H9 (cell line): Measurements from ENCODE around the gene GFI1B. TPM values are rescaled to one million over a fixed set of nuclear protein-coding genes. Genes with fewer than 3 reads are reported as not detected.

Experiments used
- DNase-seq: peaks from one replicate; pipeline ENCODE4 v3.0.0-alpha.2; 2017
- H2AFZ ChIP-seq: one replicate; pipeline ENCODE4 v1.6.1; 2013; ENCODE audit warnings: mild to moderate bottlenecking, low read length, control low read depth, moderate library complexity
- H2AK5ac ChIP-seq: 2 replicates; pipeline ENCODE4 v1.6.1; 2013; ENCODE audit warnings: low read length, control low read depth, mixed read lengths; ENCODE audit not compliant: insufficient read length
- H2BK120ac ChIP-seq: one replicate; pipeline ENCODE4 v1.6.1; 2013; ENCODE audit warnings: low read depth, mild to moderate bottlenecking, low read length, control low read depth, inconsistent platforms; ENCODE audit not compliant: poor library complexity, severe bottlenecking
- H2BK12ac ChIP-seq: 2 replicates; pipeline ENCODE4 v1.6.1; 2013; ENCODE audit warnings: low read length, control low read depth, mixed read lengths, low read depth; ENCODE audit not compliant: insufficient read length
- H2BK15ac ChIP-seq: 2 replicates; pipeline ENCODE4 v1.6.1; 2013; ENCODE audit warnings: low read depth, low read length, control low read depth
- H2BK20ac ChIP-seq: one replicate; pipeline ENCODE4 v1.6.1; 2013; ENCODE audit warnings: low read depth, mild to moderate bottlenecking, low read length, control low read depth, inconsistent platforms; ENCODE audit not compliant: poor library complexity, severe bottlenecking
- H2BK5ac ChIP-seq: 2 replicates; pipeline ENCODE4 v1.6.1; 2013; ENCODE audit warnings: low read length, control low read depth, mixed read lengths; ENCODE audit not compliant: insufficient read length
- H3K14ac ChIP-seq: 2 replicates; pipeline ENCODE4 v1.6.1; 2013; ENCODE audit warnings: low read length, control low read depth; ENCODE audit not compliant: insufficient read depth
- H3K18ac ChIP-seq: 2 replicates; pipeline ENCODE4 v1.6.1; 2013; ENCODE audit warnings: low read depth, mild to moderate bottlenecking, mixed read lengths, low read length, control low read depth; ENCODE audit not compliant: insufficient read length
- H3K23ac ChIP-seq: 2 replicates; pipeline ENCODE4 v1.6.1; 2013; ENCODE audit warnings: low read length, control low read depth, mixed read lengths, low read depth; ENCODE audit not compliant: insufficient read length
- H3K23me2 ChIP-seq: 2 replicates; pipeline ENCODE4 v1.6.1; 2013; ENCODE audit warnings: low read depth, mild to moderate bottlenecking, mixed read lengths, low read length, control low read depth; ENCODE audit not compliant: insufficient read length, poor library complexity, severe bottlenecking
- H3K27ac ChIP-seq: 2 replicates; pipeline ENCODE4 v1.5.1; 2013; ENCODE audit warnings: low read length, control low read depth, mixed read lengths, low read depth; ENCODE audit not compliant: insufficient read length
- H3K27me3 ChIP-seq: 2 replicates; pipeline ENCODE4 v1.6.1; 2013; ENCODE audit warnings: low read length, control low read depth, inconsistent platforms; ENCODE audit not compliant: insufficient read depth
- H3K4ac ChIP-seq: 2 replicates; pipeline ENCODE4 v1.6.1; 2013; ENCODE audit warnings: low read depth, mild to moderate bottlenecking, control low read depth, inconsistent platforms, low read length, moderate library complexity
- H3K4me1 ChIP-seq: 2 replicates; pipeline ENCODE4 v1.6.1; 2013; ENCODE audit warnings: low read length, control low read depth, inconsistent platforms; ENCODE audit not compliant: insufficient read depth
- H3K4me2 ChIP-seq: 2 replicates; pipeline ENCODE4 v1.6.1; 2013; ENCODE audit warnings: low read length, control low read depth, mixed read lengths; ENCODE audit not compliant: insufficient read length, insufficient read depth
- H3K56ac ChIP-seq: 2 replicates; pipeline ENCODE4 v1.6.1; 2013; ENCODE audit warnings: low read depth, mild to moderate bottlenecking, mixed read lengths, low read length, control low read depth; ENCODE audit not compliant: insufficient read length
- H3K79me1 ChIP-seq: 2 replicates; pipeline ENCODE4 v1.6.1; 2013; ENCODE audit warnings: low read depth, mild to moderate bottlenecking, moderate library complexity, low read length, control low read depth, inconsistent platforms; ENCODE audit not compliant: insufficient read depth, poor library complexity, severe bottlenecking
- H3K79me2 ChIP-seq: 2 replicates; pipeline ENCODE4 v1.6.1; 2013; ENCODE audit warnings: low read length, control low read depth, inconsistent platforms; ENCODE audit not compliant: insufficient read depth
- H3K9ac ChIP-seq: 2 replicates; pipeline ENCODE4 v1.6.1; 2013; ENCODE audit warnings: low read length, control low read depth, mixed read lengths; ENCODE audit not compliant: insufficient read length; ENCODE audit errors: extremely low read depth
- H3K9me3 ChIP-seq: one replicate; pipeline ENCODE4 v1.6.1; 2013; ENCODE audit warnings: low read depth, low read length, inconsistent platforms; ENCODE audit not compliant: control insufficient read depth
- H3T11ph ChIP-seq: one replicate; pipeline ENCODE4 v1.6.1; 2013; ENCODE audit warnings: mild to moderate bottlenecking, low read length, control low read depth, inconsistent platforms
- H4K20me1 ChIP-seq: one replicate; pipeline ENCODE4 v1.6.1; 2013; ENCODE audit not compliant: control insufficient read depth, insufficient read length, insufficient read depth
- H4K5ac ChIP-seq: 2 replicates; pipeline ENCODE4 v1.6.1; 2013; ENCODE audit warnings: low read depth, mild to moderate bottlenecking, mixed read lengths, low read length, control low read depth; ENCODE audit not compliant: insufficient read length
- H4K8ac ChIP-seq: replicated peaks from 2 replicates; pipeline ENCODE4 v1.6.1; 2013; ENCODE audit warnings: low read length, control low read depth, mixed read lengths, low read depth; ENCODE audit not compliant: insufficient read length
- H4K91ac ChIP-seq: 2 replicates; pipeline ENCODE4 v1.6.1; 2013; ENCODE audit warnings: low read depth, mild to moderate bottlenecking, moderate library complexity, mixed read lengths, low read length, control low read depth; ENCODE audit not compliant: insufficient read length
- H3K27ac Mint-ChIP-seq, 3 experiments: 2 replicates in 2 of 3; 3 replicates in 1 of 3; pipeline ENCODE4 v1.8.0; 2020 to 2021; ENCODE audit warnings: mixed read lengths in 3 of 3, mild to moderate bottlenecking in 1 of 3, moderate library complexity in 1 of 3
- H3K27me3 Mint-ChIP-seq: 2 replicates; pipeline ENCODE4 v1.8.0; 2021; ENCODE audit warnings: low read depth, mild to moderate bottlenecking, moderate library complexity, mixed read lengths
- H3K36me3 Mint-ChIP-seq, 3 experiments: 2 replicates in 2 of 3; 3 replicates in 1 of 3; pipeline ENCODE4 v1.8.0; 2020 to 2021; ENCODE audit warnings: low read depth in 3 of 3, mixed read lengths in 3 of 3; ENCODE audit not compliant: insufficient read depth in 1 of 3
- H3K4me1 Mint-ChIP-seq, 2 experiments: 2 replicates each; pipeline ENCODE4 v1.8.0; 2020; ENCODE audit warnings: mixed read lengths in 2 of 2
- H3K4me3 Mint-ChIP-seq, 2 experiments: 2 replicates in 1 of 2; 3 replicates in 1 of 2; pipeline ENCODE4 v1.8.0; 2020 to 2021; ENCODE audit warnings: mild to moderate bottlenecking in 2 of 2, mixed read lengths in 2 of 2, moderate library complexity in 1 of 2
- H3K9me3 Mint-ChIP-seq, 2 experiments: 2 replicates in 1 of 2; 3 replicates in 1 of 2; pipeline ENCODE4 v1.8.0; 2020; ENCODE audit warnings: mild to moderate bottlenecking in 2 of 2, mixed read lengths in 2 of 2, moderate library complexity in 1 of 2
- CTCF ChIP-seq: fragments of 200-600 bp; sonication (generic); conservative IDR thresholded peaks from 3 replicates; pipeline ENCODE4 v1.8.0; 2021; ENCODE audit warnings: antibody characterized with exemption, mild to moderate bottlenecking
- WGBS: extraction: QIAGEN DNeasy Blood & Tissue Kit; methylation state at CpG from one replicate; pipeline ENCODE4 v1.1.7; 2013; ENCODE audit warnings: missing lambda C conversion rate, low lambda C conversion rate, mixed read lengths; ENCODE audit not compliant: insufficient read length; ENCODE audit errors: extremely low coverage; 5-methylcytosine and 5-hydroxymethylcytosine counted together
- total RNA-seq: library from RNA; stranded (reverse); gene quantifications from 2 replicates; pipeline ENCODE4 v1.2.1, GENCODE V29; 2021

Gene GFI1B
- total RNA-seq, 1 experiment from 2014 or later: not detected

GRCh38 chr9:132982458-132982857, 4.0 kb downstream of the GFI1B start:
- Histone ChIP-seq H3K23ac (no peak overlapping the region), H2BK12ac (no peak overlapping the region), H3K79me2 (no peaks in the 10 kb centered on the region), H3K9me3 (no peaks in the 10 kb centered on the region), H3K4ac (no peak overlapping the region), H3K27ac (no peak overlapping the region), H2AFZ (no peak overlapping the region), H3K4me1 (no peaks in the 10 kb centered on the region), H3K14ac (no peak overlapping the region), H3K23me2 (no peaks in the 10 kb centered on the region), H4K91ac (no peak overlapping the region), H2BK120ac (no peak overlapping the region), H3K4me2 (no peak overlapping the region), H4K8ac (no peak overlapping the region), H2AK5ac (no peak overlapping the region), H2BK5ac (no peak overlapping the region), H4K20me1 (no peaks in the 10 kb centered on the region), H2BK15ac (no peak overlapping the region), H4K5ac (no peak overlapping the region), H3K18ac (no peak overlapping the region), H2BK20ac (no peak overlapping the region), H3K27me3 (peaks cover 6% of the 10 kb centered on the region; the same call in 1 of the 2 replicates), H3K56ac (no peak overlapping the region), H3K79me1 (no peaks in the 10 kb centered on the region), H3K9ac (no peak overlapping the region), H3T11ph (no peak overlapping the region)
- peaks cover 68% of the 10 kb centered on the region for H3K27me3 Mint-ChIP-seq
- no peaks in the 10 kb centered on the region; a peak in 2 of 5 replicates for H3K9me3 Mint-ChIP-seq
- H3K4me3 Mint-ChIP-seq: no peak overlapping the region
- no peak for TF ChIP-seq CTCF
- peaks cover 12 to 18% of the 10 kb centered on the region in 2 experiments for H3K4me1 Mint-ChIP-seq
- H3K27ac Mint-ChIP-seq: no peak overlapping the region
- WGBS: no CpG with 5 or more reads among the region's 8 CpGs
- no peaks in the 10 kb centered on the region for H3K36me3 Mint-ChIP-seq
- DNase-seq: no peak
